ENCODE data around the gene COX7A2. TPM values are rescaled to one million over a fixed set of nuclear protein-coding genes. Genes with fewer than 3 reads are reported as not detected.
A peak's percentile ranks its signal among the peaks of the same experiment; 100 is the strongest.

Gene COX7A2
- total and polyA plus RNA-seq, 2 donors: 422 to 447 TPM

DNA sequence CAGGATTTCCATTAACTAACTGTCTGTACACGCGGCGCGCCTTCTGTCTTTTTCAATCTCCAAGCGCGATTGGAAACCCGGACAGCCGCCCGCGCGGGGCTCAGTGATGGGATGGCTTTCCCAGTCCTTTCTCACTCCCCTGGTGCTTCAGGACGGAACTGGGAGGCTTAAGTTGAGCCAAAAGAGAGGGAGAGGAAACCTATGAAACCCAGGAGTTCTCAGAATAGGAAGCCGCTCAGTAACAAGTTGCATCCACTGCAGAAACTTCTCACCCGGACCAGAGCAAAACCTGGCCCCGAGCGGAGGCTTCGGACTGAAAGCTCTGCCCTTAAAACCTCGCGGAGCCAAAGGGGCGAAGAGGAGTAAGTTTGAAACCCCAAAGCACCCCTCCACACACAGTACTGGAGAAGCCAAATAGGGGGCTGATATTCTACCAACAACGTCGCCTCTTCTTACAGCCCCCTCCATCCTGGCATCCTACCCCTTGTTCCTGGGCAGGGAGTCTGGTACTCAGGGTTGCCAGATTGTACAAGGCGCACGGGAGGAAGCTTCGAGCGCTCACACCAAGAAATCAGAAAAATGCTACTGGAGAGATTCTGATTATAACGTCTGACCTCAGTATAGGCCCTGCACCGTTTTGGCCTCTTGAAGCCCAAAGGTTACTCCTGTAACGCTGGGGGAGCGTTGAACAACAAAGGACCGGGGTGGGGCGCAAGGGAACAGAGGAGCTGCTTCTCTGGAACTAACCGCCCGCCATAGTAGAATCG lies 36.8 kb downstream of the COX7A2 start:
- Histone ChIP-seq H3K27ac (ENCODE audit: low read depth in 1 of 2, low read length in 1 of 2) (peak overlapping the region in 1 of 2 donors; percentile 58), H3K36me3 (ENCODE audit: control insufficient read depth in 2 of 2, insufficient read depth in 2 of 2, low read length in 1 of 2) (no peaks in the 10 kb centered on the region), H3K4me1 (ENCODE audit: control insufficient read depth in 2 of 2, insufficient read depth in 2 of 2, low read length in 2 of 2) (peaks cover 0 to 22% of the 10 kb centered on the region in 2 donors), H3K27me3 (ENCODE audit: control insufficient read depth in 2 of 2, insufficient read depth in 1 of 2, low read length in 1 of 2) (peaks cover 63 to 89% of the 10 kb centered on the region in 2 donors), H3K9me3 (ENCODE audit: control insufficient read depth in 2 of 2, insufficient read depth in 1 of 2, low read length in 1 of 2) (peaks cover 0 to 9% of the 10 kb centered on the region in 2 donors), H3K4me3 (ENCODE audit: low read length in 2 of 2) (no peak overlapping the region)
- no peak for DNase-seq (ENCODE audit: low read depth in 6 of 9, low spot score in 9 of 9)
- WGBS: 7% methylated on average over 35 of the region's 35 CpGs

DNA sequence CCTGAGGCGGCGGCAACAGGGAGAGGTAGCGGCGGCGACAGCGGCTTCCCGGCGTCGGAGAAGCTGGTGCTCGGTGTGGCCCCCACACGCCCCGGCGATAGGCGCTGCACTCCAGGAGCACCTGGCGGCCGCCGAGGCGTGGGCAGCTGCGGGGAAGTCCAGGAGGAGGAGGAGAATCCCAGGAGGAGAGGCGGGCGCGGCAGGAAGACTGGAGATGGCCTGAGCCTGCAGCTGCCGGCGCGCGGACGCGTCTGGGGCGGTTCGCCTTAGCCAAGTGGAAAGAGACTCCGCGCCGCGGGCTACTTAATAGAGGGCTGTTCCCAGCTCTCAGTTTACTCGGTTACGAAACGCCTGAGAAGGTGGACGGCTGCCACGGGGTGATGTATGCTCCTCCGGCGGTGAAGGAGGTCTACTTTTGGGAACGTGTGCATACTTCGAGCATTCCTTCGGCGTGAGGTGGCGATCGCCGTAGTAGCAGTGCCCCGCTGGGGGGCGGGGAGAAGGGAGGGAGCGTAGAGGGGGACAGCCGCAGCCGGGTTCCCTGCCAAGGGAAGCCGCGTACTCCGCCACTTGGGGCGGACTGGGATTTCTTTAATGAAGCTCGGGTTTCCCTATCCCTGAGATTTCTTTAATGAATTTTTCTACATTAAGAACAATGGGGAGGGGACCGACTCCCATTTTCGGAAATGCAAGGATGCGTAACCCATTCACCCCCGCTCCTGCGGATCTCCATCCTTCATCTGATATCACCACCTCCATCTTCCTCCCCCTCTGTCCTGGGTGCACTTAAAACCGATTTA lies 37.6 kb downstream of the COX7A2 start, which contains the start of gene COL12A1:
Gene COL12A1 (minus strand): TSS at position 278 of the 800 bp plus-strand sequence. CDS start 3,261 bp downstream, outside the sequence.
- 2% methylated on average over 64 of the region's 64 CpGs for WGBS

DNA sequence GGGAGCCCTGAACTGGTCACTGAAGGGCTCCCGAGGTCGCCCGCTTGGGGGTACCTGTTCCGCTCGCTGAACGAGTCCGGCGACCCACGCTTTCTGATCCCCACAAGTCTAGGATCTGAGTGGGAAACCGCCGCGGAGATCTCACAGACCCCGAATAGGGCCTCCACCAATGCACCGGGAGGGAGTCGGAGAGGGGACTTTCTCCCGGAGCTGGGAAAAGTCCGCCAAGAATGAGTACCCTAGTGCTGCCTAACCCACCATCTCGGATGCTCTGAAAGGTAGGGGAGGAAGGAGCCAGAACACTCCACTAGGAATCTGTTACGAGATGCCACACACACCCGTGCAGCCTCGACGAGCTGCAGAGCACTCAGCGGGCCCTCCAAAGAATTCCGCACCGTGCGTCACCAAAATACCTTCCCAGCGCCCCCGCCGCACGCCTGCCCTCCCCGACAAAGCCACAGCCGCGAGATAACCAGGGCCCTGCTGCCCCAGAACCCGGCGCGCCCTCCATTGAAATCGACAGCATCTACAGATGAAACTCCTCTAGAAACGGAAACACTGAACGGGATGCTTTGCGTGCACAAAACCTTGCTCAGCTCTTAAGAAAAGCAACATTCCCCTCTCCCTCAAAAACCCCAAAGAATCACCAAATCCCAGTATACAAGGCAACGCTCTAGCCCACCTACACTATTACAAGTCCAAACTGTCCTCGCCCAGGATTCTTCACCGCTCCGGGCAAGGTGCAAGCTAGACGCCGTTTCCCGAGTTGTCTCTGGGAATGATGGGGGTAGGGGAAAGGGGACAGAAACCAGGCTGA lies 38.4 kb downstream of the COX7A2 start:
- Histone ChIP-seq H3K27me3 (ENCODE audit: control insufficient read depth in 2 of 2, insufficient read depth in 1 of 2, low read length in 1 of 2) (peaks cover 66 to 97% of the 10 kb centered on the region in 2 donors), H3K4me3 (ENCODE audit: low read length in 2 of 2) (peak overlapping the region; percentile 4 to 35)

More for the DNA sequence above, 37.6 kb downstream of the COX7A2 start, which contains the start of gene COL12A1:
- Histone ChIP-seq H3K4me3 (ENCODE audit: low read length in 2 of 2) (peak within 1 kb of the TSS; percentile 4 to 35), H3K27me3 (ENCODE audit: control insufficient read depth in 2 of 2, insufficient read depth in 1 of 2, low read length in 1 of 2) (peaks cover 64 to 96% of the 10 kb centered on the region in 2 donors), H3K9me3 (ENCODE audit: control insufficient read depth in 2 of 2, insufficient read depth in 1 of 2, low read length in 1 of 2) (peaks cover 0 to 9% of the 10 kb centered on the region in 2 donors), H3K4me1 (ENCODE audit: control insufficient read depth in 2 of 2, insufficient read depth in 2 of 2, low read length in 2 of 2) (peaks cover 0 to 22% of the 10 kb centered on the region in 2 donors), H3K27ac (ENCODE audit: low read depth in 1 of 2, low read length in 1 of 2) (peak within 1 kb of the TSS in 1 of 2 donors; percentile 61), H3K36me3 (ENCODE audit: control insufficient read depth in 2 of 2, insufficient read depth in 2 of 2, low read length in 1 of 2) (no peaks in the 10 kb centered on the region)
- DNase-seq (ENCODE audit: low read depth in 6 of 9, low spot score in 9 of 9): peak in 1 of 9 donors; percentile 35

DNA sequence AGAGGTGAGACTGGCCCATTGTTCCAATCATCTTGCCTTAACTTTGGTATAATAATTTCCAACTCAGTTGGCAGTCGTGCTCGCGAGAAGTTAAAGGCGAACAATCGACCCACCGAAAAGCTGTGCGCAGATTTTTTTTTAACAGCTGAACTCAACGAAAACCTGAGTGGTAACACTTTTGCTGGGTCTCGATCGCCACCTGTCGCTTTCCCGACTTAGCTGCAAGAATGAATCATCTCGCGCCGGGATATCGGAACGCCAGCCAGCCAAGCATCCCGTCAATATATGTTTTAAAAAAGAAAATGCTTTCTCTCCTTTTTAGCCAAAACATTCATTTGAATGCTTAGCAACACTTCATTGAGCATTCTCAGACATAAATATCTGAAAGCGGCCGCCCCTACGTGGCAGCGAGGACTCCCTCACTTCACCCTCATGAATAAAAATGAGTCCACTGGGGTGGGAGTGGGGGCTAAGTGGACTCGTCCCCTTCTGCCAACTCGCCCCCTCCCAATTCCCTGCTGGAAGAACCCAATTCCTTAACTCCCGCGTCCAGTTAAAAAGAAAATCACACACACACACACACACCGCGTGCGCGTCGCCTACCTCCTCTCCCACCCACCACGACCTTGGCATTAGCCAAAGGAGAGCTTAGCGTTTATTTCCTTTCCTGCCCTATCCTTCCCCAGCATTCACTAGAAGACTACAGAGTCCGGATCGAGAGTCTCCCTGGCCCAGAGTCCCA lies 39.2 kb downstream of the COX7A2 start:
- DNase-seq (ENCODE audit: low read depth in 6 of 9, low spot score in 9 of 9): peak in 2 of 9 donors; percentile 37 to 55
- peaks cover 0 to 22% of the 10 kb centered on the region in 2 donors for H3K4me1 ChIP-seq (ENCODE audit: control insufficient read depth in 2 of 2, insufficient read depth in 2 of 2, low read length in 2 of 2)
- peak overlapping the region in 1 of 2 donors; percentile 56 for H3K27ac ChIP-seq (ENCODE audit: low read depth in 1 of 2, low read length in 1 of 2)
- H3K36me3 ChIP-seq (ENCODE audit: control insufficient read depth in 2 of 2, insufficient read depth in 2 of 2, low read length in 1 of 2): no peaks in the 10 kb centered on the region
- H3K27me3 ChIP-seq (ENCODE audit: control insufficient read depth in 2 of 2, insufficient read depth in 1 of 2, low read length in 1 of 2): peaks cover 67 to 94% of the 10 kb centered on the region in 2 donors
- 4% methylated on average over 35 of the region's 35 CpGs for WGBS
- H3K4me3 ChIP-seq (ENCODE audit: low read length in 2 of 2): peak overlapping the region in 1 of 2 donors; percentile 35
- peaks cover 0 to 9% of the 10 kb centered on the region in 2 donors for H3K9me3 ChIP-seq (ENCODE audit: control insufficient read depth in 2 of 2, insufficient read depth in 1 of 2, low read length in 1 of 2)

More for the DNA sequence above, 38.4 kb downstream of the COX7A2 start:
- WGBS: 4% methylated on average over 47 of the region's 47 CpGs
- Histone ChIP-seq H3K27ac (ENCODE audit: low read depth in 1 of 2, low read length in 1 of 2) (peak overlapping the region in 1 of 2 donors; percentile 61), H3K9me3 (ENCODE audit: control insufficient read depth in 2 of 2, insufficient read depth in 1 of 2, low read length in 1 of 2) (peaks cover 0 to 9% of the 10 kb centered on the region in 2 donors), H3K4me1 (ENCODE audit: control insufficient read depth in 2 of 2, insufficient read depth in 2 of 2, low read length in 2 of 2) (peaks cover 0 to 22% of the 10 kb centered on the region in 2 donors), H3K36me3 (ENCODE audit: control insufficient read depth in 2 of 2, insufficient read depth in 2 of 2, low read length in 1 of 2) (no peaks in the 10 kb centered on the region)
- DNase-seq (ENCODE audit: low read depth in 6 of 9, low spot score in 9 of 9): peak in 1 of 9 donors; percentile 4

DNA sequence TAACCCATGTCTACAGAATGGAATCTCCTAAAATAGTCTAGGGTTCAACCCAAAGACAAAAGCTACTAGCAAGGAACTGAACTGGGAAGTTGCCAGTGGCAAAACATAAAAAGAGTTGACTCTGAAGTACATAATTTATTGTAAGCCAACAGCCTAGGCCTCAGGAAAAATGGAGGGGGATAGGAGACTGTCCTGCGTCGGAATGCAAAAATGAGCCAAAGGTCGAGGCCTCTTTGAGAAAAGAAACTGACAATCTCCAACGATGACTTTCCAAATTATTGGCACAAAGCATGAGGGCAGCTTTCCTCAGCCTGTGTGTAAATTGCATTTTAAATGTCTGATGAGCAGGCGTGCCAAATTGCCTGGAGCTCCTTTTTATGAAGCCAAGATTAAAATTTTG lies 39.9 kb downstream of the COX7A2 start:
- 52% methylated on average over 5 of the region's 5 CpGs for WGBS
- Histone ChIP-seq H3K36me3 (ENCODE audit: control insufficient read depth in 2 of 2, insufficient read depth in 2 of 2, low read length in 1 of 2) (no peaks in the 10 kb centered on the region), H3K9me3 (ENCODE audit: control insufficient read depth in 2 of 2, insufficient read depth in 1 of 2, low read length in 1 of 2) (peaks cover 0 to 9% of the 10 kb centered on the region in 2 donors), H3K27me3 (ENCODE audit: control insufficient read depth in 2 of 2, insufficient read depth in 1 of 2, low read length in 1 of 2) (peaks cover 63 to 88% of the 10 kb centered on the region in 2 donors), H3K27ac (ENCODE audit: low read depth in 1 of 2, low read length in 1 of 2) (no peak overlapping the region), H3K4me1 (ENCODE audit: control insufficient read depth in 2 of 2, insufficient read depth in 2 of 2, low read length in 2 of 2) (peaks cover 0 to 20% of the 10 kb centered on the region in 2 donors), H3K4me3 (ENCODE audit: low read length in 2 of 2) (no peak overlapping the region)
- no peak for DNase-seq (ENCODE audit: low read depth in 6 of 9, low spot score in 9 of 9)

DNA sequence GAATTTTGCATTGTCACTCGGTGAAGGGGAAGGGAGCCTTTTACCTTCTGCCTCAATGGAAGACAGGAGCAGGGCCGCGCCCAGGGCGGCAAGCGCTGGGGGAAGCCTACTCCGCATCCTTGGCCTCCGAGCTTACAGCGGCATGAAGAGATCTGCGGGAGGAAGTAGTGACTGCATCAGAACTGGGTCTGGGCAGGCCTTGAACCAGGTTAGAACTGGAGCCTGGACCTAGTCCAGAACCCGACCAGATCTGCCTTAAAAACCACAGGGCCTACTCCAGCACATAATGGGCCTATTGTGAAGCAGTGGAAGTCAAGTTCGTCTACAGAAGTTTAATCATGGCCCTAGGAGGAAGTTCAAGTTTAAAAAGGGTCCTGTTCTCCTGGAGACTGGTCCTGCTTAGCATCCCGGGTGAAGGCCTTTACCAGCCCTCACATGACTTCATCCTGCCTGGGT lies 40.9 kb downstream of the COX7A2 start:
- Histone ChIP-seq H3K4me1 (ENCODE audit: control insufficient read depth in 2 of 2, insufficient read depth in 2 of 2, low read length in 2 of 2) (peaks cover 0 to 15% of the 10 kb centered on the region in 2 donors), H3K36me3 (ENCODE audit: control insufficient read depth in 2 of 2, insufficient read depth in 2 of 2, low read length in 1 of 2) (no peaks in the 10 kb centered on the region), H3K9me3 (ENCODE audit: control insufficient read depth in 2 of 2, insufficient read depth in 1 of 2, low read length in 1 of 2) (peaks cover 0 to 8% of the 10 kb centered on the region in 2 donors), H3K27ac (ENCODE audit: low read depth in 1 of 2, low read length in 1 of 2) (no peak overlapping the region), H3K27me3 (ENCODE audit: control insufficient read depth in 2 of 2, insufficient read depth in 1 of 2, low read length in 1 of 2) (peaks cover 54 to 78% of the 10 kb centered on the region in 2 donors), H3K4me3 (ENCODE audit: low read length in 2 of 2) (no peak overlapping the region)
- DNase-seq (ENCODE audit: low read depth in 6 of 9, low spot score in 9 of 9): no peak
- 26% methylated on average over 12 of the region's 12 CpGs for WGBS

DNA sequence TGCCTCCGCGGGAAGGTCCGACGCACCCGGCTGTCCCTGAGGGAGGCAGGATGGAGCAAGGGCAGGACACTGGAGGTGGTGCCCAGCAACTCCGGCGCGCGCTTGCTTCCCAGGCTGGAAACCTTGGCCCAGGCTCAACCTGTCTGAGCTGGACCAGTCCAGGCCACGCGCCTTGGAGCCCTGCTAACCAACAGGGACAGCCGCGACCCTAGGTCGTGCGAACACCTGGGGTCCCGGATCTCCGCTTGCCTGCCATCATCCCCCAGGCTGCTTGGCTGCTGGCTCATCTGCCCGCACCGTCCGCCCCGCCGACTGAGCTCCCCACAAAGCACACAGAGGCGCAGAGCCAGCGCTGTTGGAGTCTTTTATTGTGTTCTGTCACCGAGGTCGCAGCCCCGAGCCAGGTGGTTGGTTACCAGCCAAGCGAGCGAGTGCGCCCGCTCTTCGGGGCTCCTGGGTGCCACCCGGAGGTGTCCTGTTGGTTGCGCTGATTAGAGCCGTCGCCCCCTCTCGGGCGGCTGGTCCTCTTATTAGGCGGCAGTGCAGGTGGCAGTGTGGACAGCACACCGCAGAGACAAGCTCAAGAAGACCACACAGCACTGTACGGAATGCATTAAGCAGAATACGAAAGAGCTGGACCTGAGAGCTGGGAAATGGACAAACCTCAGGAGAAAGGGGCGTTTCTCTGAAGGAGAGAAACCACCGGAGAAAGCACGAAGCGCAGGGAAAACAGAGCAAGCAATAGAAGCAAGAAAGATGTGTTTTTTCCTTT lies 41.5 kb downstream of the COX7A2 start:
- H3K4me1 ChIP-seq (ENCODE audit: control insufficient read depth in 2 of 2, insufficient read depth in 2 of 2, low read length in 2 of 2): peaks cover 0 to 13% of the 10 kb centered on the region in 2 donors
- WGBS: 7% methylated on average over 46 of the region's 46 CpGs
- H3K27ac ChIP-seq (ENCODE audit: low read depth in 1 of 2, low read length in 1 of 2): no peak overlapping the region
- H3K27me3 ChIP-seq (ENCODE audit: control insufficient read depth in 2 of 2, insufficient read depth in 1 of 2, low read length in 1 of 2): peaks cover 50 to 71% of the 10 kb centered on the region in 2 donors
- H3K9me3 ChIP-seq (ENCODE audit: control insufficient read depth in 2 of 2, insufficient read depth in 1 of 2, low read length in 1 of 2): peaks cover 0 to 5% of the 10 kb centered on the region in 2 donors
- no peak for DNase-seq (ENCODE audit: low read depth in 6 of 9, low spot score in 9 of 9)
- no peaks in the 10 kb centered on the region for H3K36me3 ChIP-seq (ENCODE audit: control insufficient read depth in 2 of 2, insufficient read depth in 2 of 2, low read length in 1 of 2)
- peak overlapping the region in 1 of 2 donors; percentile 1 for H3K4me3 ChIP-seq (ENCODE audit: low read length in 2 of 2)
